SKM-1 (cell line): ENCODE results near the gene VSIG10.
"Not testable (repeated sequence)": the region's sequence is repeated elsewhere in the genome, so short reads cannot be mapped to it uniquely, and the experiment has no call there.

Experiments
- DNase-seq: peaks from one replicate; lab custom pipeline; 2025; ENCODE audit not compliant: unreplicated experiment; lab: John Stamatoyannopoulos, UW

Gene VSIG10

DNA sequence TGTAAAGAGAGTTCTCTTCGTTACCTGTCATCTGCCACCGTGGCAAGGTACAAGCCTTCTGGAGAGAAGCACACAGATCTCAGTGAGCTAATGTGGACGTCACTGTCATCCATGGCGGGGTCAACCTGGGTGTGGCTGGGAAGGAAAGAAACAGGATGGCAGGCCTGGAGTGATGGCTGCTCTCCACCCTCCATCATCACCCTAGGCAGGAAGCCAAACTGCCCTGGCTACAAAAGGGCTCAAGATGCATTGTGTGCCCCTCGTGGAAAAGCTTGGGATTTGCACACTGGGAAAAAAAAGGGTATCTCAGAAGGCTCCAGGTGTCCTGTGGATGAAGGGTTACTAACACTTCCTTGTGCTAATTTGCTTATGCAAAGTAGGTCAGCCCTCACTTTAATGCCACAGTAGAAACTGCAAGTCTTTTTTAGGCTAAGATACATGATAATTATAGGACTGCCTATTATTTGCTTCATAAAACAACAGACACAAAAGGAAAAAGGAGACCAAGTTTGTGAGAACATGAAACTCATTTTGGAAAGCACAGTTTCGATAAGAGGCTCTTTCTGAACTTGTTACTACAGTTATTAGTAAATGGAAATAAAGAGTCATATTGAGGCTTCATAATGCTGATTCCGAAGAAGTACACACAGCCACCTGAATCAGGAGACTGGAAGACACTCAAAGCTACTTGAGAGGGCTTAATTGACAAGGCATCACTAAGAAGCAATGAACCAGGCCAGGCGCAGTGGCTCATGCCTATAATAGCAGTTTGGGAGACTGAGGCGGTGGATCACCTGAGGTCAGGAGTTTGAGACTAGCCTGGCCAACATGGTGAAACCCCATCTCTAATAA is 68.4 kb downstream of the VSIG10 start:
- no peak for DNase-seq

- DNase-seq: no peak
These were observed 69.2 kb downstream of the VSIG10 start for GRCh38 chr12:118034429-118035189.

- DNase-seq: no peak
These were observed 69.9 kb downstream of the VSIG10 start for GRCh38 chr12:118033902-118034301.

DNA sequence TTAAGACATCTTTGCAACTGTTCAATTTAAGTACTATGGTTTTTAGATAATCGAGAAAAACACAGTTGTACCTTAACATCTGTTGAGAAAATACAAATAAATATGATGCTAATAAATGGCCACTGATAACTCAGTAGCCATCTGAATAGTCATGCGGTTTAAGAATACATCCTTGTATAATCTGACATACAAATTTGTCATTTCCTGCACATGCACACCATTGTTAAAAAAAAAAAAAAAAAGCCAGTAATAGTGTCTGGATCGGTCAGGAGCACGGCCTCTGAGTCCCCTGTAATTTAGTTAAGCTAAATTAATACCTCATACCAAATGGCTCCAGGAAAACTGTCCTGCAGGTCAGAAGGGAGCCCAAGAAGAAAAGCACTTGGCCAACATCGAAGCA is 70.5 kb downstream of the VSIG10 start:
- DNase-seq: no peak

DNA sequence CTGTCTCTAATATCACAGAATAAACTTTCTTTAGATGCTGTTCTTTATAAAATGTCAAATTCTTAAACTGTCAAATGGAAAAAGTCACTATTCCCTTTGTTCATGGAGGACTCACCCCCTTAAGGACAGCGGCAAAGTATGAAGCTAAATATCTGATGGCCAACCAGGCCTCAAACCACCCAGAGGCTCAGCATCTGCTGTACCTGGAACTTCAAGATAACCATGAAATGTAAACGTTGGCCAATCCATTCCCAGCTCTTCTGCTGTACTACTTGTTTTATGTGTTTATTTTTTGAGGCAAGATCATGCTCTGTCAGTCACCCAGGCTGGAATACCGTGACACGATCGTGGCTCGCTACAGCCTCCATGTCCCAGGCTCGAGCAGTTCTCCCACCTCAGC is 71.6 kb downstream of the VSIG10 start:
- no peak for DNase-seq

DNA sequence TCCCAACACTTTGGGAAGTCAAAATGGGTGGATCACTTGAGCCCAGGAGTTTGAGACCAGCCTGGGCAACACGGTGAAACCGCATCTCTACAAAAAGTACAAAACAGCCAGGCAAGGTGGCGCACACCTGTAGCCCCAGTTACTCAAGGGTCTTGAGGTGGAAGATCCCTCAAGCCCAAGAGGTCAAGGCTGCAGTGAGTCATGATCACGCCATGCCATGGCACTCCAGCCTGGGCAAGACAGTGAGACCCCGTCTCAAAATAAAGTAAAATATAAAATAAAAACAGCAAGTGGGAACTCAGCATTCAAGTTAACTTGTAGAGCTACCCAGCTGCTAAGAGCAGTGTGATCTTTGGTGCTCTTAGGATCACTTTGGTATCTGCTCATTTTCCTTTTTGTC is 74.6 kb downstream of the VSIG10 start:
- no peak for DNase-seq

DNA sequence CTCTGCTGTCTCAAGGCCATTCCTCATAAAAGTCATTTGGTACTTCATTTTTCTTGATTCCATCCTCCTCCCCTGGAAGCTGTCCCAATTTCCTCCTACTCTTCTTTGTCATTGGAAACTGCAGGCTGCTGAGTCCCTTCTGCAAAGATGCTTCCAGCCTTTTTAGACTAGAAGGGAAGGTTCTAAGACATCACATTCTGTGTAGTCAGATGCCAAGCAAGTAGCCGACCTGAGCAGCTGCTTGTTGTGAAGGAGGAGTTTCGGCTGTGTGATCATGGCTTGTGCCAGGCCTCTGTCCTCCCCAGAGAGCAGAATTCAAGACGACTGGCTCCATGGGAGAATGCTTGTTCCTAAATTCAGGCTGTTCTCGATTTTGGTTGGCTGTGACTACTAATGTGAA is 78.6 kb downstream of the VSIG10 start:
- DNase-seq: no peak

GRCh38 chr12:118023301-118023860 is 80.4 kb downstream of the VSIG10 start:
- no peak for DNase-seq

GRCh38 chr12:118022728-118023109 is 81.1 kb downstream of the VSIG10 start:
- no peak for DNase-seq

- DNase-seq: not testable (repeated sequence)
These were observed 81.6 kb downstream of the VSIG10 start for GRCh38 chr12:118022097-118022727.

- no peak for DNase-seq
These were observed 83.8 kb downstream of the VSIG10 start for GRCh38 chr12:118020036-118020435.

DNA sequence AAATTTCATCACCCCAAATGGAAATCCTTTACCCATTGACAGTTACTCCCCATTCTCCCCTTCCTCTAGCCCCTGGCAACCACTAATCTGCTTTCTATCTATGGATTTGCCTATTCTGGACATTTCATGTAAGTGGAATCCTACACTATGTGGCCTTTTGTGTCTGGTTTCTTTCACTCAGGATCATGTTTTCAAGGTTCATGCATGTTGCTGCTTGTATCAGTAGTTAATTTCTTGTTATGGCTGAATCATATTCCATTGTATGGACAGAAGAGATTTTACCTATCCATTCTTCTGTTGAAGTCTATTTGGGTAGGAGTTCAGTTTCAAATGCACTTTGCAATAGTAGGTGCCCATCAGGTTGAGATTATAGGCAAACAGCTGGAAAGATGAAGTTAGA is 85.9 kb downstream of the VSIG10 start:
- DNase-seq: no peak

DNA sequence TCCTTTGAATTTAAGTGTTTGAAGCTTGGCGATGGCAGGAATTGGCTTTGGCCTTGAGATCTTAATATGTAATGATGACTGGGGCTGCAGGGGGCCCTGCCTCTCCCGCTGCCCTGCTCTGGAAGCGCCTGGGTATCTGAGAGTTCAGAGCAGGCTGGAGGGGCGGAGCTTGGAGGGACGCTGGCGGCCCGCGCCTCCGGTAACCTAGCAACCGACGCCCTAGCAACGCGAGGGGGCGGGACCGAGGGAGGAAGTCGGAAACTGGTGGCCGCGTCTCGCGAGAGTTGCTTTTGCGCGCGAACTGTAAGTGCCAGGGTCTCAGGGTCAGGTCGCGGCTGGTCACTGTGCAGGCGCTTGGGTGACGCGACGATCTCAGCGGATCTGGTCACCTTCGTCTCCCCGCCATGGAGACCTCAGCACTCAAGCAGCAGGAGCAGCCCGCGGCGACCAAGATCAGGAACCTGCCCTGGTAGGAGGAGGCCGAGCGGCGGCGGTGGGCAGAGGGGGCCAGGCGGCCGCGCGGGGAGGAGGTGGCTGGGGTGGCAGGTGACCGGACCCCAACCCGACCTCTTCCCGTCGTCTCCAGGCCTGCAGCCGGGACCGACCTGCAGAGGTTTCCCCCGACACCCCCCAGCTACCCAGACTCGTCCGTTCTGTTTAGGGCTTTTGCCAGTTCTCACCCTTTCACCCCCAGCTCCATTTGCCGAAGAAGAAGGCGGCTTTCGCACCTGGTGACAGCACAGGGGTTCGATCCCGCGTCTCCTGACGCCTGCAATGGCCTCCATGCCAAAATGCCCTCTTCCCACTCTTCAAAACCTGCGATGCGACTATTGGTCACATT is 87.2 kb downstream of the VSIG10 start, which contains the start of gene RFC5:
Gene RFC5 (plus strand): TSS at position 280 of the 841 bp plus-strand sequence. CDS start 125 bp downstream, at position 405.
- peak; percentile 39 for DNase-seq

DNA sequence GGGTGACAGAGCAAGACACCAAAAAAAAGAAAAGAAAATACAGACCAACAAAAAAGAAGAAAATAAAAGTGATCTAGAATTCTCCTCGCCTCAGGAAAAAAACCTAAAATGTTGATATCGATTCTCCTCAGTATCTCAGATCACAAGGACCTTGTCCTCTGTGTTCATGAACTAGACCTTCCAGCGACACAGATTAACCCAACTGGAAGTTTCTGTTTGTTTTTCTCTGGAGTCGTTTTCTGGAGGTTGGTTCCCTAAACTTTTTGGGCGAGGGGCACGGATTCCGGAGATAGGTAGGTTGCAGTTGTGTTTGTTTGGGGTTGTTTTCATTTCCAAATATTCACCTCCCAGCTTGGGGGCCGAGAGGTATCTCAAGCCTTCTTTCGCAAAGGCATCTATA is 87.9 kb downstream of the VSIG10 start:
- DNase-seq: no peak

DNA sequence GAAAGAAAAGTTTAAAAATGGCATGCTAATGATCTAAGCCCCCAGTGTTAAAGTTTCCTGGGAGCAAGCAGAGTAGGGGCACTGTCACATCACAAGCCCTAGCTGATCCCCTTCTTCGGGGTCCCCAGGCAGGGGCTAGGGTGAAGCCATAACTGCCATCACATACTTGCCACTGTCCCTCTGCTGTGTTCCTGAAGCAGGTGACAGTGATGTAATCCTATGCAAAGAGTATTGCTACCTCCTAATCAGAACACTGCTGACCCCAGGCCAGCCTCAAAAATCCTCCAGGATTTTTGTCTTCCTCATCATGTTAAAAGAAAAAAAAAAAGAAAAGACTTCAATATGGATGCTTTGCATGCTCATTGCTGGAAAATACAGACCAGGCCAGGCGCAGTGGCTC is 88.5 kb downstream of the VSIG10 start:
- no peak for DNase-seq
